Calu3 (cell line): ENCODE results near the gene ATXN7L1. TPM values are rescaled to one million over a fixed set of nuclear protein-coding genes. Genes with fewer than 3 reads are reported as not detected.

Source experiments
- BruUV-seq: library from RNA; stranded (reverse); fragments of 400-500 nt; replicated peaks from 2 replicates; lab custom pipeline; 2021; lab: Mats Ljungman, UMichigan
- CTCF ChIA-PET: fragments of 300-600 bp; sonication (Branson Sonifier 250); formaldehyde crosslinking; loops from one replicate; lab custom pipeline; 2022; ENCODE audit warnings: antibody characterized with exemption; lab: Charles Lee
- DNase-seq: peaks from one replicate; pipeline ENCODE4 v3.0.0; 2022
- H3K27ac Mint-ChIP-seq: one replicate; pipeline ENCODE4 v1.8.0; 2022; ENCODE audit warnings: mixed read lengths; ENCODE audit not compliant: unreplicated experiment
- H3K27me3 Mint-ChIP-seq: one replicate; pipeline ENCODE4 v1.8.0; 2022; ENCODE audit warnings: mixed read lengths; ENCODE audit not compliant: unreplicated experiment
- H3K36me3 Mint-ChIP-seq: one replicate; pipeline ENCODE4 v1.8.0; 2022; ENCODE audit warnings: mild to moderate bottlenecking, moderate library complexity, mixed read lengths; ENCODE audit not compliant: insufficient read depth, unreplicated experiment
- H3K4me1 Mint-ChIP-seq: one replicate; pipeline ENCODE4 v1.8.0; 2022; ENCODE audit warnings: mild to moderate bottlenecking, low read depth, mixed read lengths; ENCODE audit not compliant: unreplicated experiment
- H3K4me3 Mint-ChIP-seq: one replicate; pipeline ENCODE4 v1.8.0; 2022; ENCODE audit warnings: mild to moderate bottlenecking, low read depth, moderate library complexity, mixed read lengths; ENCODE audit not compliant: unreplicated experiment
- H3K9me3 Mint-ChIP-seq: one replicate; pipeline ENCODE4 v1.8.0; 2022; ENCODE audit warnings: low read depth, mixed read lengths; ENCODE audit not compliant: unreplicated experiment
- intact Hi-C: fragments of 100-400 bp; cut with micrococcal nuclease; formaldehyde crosslinking; loops from one replicate; pipeline ENCODE4 v1.10.0; 2022; ENCODE audit not compliant: unreplicated experiment
- total RNA-seq: library from RNA; stranded (reverse); gene quantifications from 2 replicates; pipeline ENCODE4 v1.2.3, GENCODE V29; 2022
- TF ChIP-seq, protein P1 (sequence below): fragments of 200-600 bp; IDR thresholded peaks from one replicate; pipeline ENCODE4 v1.8.0; 2022; ENCODE audit warnings: antibody characterized with exemption; ENCODE audit not compliant: unreplicated experiment

ATXN7L1 gene
- total RNA-seq, 1 experiment from 2014 or later: 12.0 TPM

DNA sequence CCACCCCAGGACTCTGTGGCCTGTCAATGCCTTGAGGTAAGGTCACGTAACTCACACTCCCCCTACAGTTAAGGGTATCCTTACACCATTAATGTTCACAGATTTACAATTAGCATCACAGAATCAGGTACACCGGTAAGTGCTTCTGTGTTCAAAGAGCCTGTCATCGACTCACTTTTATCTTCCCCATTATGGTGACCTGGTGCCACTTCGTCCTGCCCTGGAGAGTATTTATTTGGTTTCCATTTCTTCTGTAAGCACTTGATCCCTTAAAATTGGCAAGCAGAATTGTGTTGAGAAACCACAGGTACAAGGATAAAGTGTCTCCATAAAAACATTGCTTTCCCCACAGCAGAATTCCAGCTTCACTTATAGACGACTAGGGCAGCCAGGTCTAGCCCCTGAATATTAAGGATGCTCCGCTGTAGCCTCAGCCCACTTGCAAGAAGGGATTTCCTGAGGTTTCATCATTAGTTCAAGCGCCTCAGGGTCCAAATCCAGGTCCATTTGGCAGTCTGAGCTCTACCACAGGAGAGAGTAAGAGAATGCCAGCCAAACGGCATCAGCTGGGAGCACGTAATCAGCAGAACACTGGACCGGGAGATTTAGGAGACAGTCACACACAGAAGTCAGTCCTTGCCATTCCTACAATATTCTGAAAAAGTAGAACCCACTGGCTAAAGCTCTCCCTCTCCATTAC is 10.1 kb downstream of the ATXN7L1 start:
- CTCF ChIA-PET: interaction anchor here (0.5 to 0.9 kb wide), 2 partner anchors 118 to 229 kb away, joined by 3 read pairs; no protein-coding TSS in a partner anchor
- no peaks in the 10 kb centered on the region for H3K36me3 Mint-ChIP-seq
- H3K27ac Mint-ChIP-seq: no peak overlapping the region
- intact Hi-C loops: loop anchor here (5.0 kb wide), 1 partner anchor 89 kb away; no protein-coding TSS in a partner anchor
- TF ChIP-seq, protein P1, sequence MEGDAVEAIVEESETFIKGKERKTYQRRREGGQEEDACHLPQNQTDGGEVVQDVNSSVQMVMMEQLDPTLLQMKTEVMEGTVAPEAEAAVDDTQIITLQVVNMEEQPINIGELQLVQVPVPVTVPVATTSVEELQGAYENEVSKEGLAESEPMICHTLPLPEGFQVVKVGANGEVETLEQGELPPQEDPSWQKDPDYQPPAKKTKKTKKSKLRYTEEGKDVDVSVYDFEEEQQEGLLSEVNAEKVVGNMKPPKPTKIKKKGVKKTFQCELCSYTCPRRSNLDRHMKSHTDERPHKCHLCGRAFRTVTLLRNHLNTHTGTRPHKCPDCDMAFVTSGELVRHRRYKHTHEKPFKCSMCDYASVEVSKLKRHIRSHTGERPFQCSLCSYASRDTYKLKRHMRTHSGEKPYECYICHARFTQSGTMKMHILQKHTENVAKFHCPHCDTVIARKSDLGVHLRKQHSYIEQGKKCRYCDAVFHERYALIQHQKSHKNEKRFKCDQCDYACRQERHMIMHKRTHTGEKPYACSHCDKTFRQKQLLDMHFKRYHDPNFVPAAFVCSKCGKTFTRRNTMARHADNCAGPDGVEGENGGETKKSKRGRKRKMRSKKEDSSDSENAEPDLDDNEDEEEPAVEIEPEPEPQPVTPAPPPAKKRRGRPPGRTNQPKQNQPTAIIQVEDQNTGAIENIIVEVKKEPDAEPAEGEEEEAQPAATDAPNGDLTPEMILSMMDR: no peak
- DNase-seq: no peak
- no peaks in the 10 kb centered on the region for H3K9me3 Mint-ChIP-seq
- BruUV-seq: no TSS peak
- no peaks in the 10 kb centered on the region for H3K4me1 Mint-ChIP-seq
- no peaks in the 10 kb centered on the region for H3K27me3 Mint-ChIP-seq
- no peak overlapping the region for H3K4me3 Mint-ChIP-seq

DNA sequence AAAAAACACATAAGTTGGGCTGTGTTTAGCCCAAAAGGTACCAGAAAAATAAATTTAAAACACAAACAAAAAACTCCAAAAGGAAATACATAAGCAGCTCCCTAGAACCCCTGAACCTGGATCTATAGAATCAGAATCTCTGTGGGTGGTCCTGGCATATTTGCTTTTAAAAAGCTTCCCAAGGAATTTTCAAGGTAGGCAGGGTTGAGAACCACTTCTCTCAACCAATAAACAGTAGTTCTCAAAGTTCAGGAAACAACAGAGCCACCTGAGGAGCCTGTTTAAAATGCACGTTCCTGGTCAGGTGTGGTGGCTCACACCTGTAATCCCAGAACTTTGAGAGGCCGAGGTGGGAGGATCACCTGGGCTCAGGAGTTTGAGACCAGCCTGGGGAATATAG is 12.5 kb downstream of the ATXN7L1 start:
- CTCF ChIA-PET: no interaction called here
- no TSS peak for BruUV-seq
- Mint-ChIP-seq H3K4me3 (no peak overlapping the region), H3K36me3 (no peaks in the 10 kb centered on the region), H3K27ac (no peak overlapping the region), H3K4me1 (no peaks in the 10 kb centered on the region), H3K9me3 (no peaks in the 10 kb centered on the region), H3K27me3 (no peaks in the 10 kb centered on the region)
- intact Hi-C loops: no loop called here
- DNase-seq: no peak
- TF ChIP-seq, protein P1: no peak

DNA sequence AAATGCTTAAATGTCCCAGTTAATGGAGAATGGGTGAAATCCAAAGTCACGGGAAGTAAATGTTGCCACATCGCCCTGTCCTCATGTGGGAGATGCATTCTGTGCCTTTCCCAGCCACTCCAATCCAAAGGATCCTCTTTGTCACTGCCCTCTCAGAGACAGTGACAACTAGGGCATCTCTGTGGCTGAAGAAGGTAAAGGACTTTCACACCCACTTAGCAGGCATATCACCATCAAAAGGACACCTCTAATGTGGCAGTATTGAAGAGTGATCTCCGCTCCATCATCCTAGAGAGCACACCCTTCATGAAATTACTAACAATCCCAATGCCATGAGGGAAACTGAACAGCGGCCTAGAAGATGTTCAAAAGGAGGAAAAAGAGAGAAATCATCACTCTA is 13.6 kb downstream of the ATXN7L1 start:
- DNase-seq: no peak
- no peaks in the 10 kb centered on the region for H3K9me3 Mint-ChIP-seq
- CTCF ChIA-PET: no interaction called here
- TF ChIP-seq, protein P1: no peak
- H3K27me3 Mint-ChIP-seq: no peaks in the 10 kb centered on the region
- H3K36me3 Mint-ChIP-seq: no peaks in the 10 kb centered on the region
- H3K4me3 Mint-ChIP-seq: no peak overlapping the region
- no peaks in the 10 kb centered on the region for H3K4me1 Mint-ChIP-seq
- intact Hi-C loops: no loop called here
- no peak overlapping the region for H3K27ac Mint-ChIP-seq
- no TSS peak for BruUV-seq

DNA sequence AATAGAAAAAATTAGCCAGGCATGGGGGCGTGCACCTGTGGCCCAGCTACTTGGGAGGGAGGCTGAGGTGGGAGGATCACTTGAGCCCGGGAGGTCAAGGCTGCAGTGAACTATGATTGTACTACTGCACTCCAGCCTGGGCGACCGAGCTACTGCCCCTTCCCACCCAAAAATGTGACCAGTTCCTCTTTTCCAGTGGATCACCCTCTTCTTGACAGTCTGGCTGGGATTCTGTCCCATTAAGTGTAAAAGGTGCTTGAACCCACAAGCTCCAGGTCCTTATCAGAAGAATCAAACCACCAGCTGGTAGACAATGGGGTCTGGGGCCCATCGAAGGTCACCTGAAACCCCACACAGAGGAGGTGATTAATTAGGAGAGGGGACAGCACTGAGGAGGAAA is 14.1 kb downstream of the ATXN7L1 start:
- DNase-seq: no peak
- Mint-ChIP-seq H3K27me3 (no peaks in the 10 kb centered on the region), H3K27ac (no peak overlapping the region), H3K36me3 (no peaks in the 10 kb centered on the region), H3K9me3 (no peaks in the 10 kb centered on the region), H3K4me3 (no peak overlapping the region), H3K4me1 (peaks cover 2% of the 10 kb centered on the region)
- TF ChIP-seq, protein P1: no peak
- CTCF ChIA-PET: no interaction called here
- intact Hi-C loops: no loop called here
- BruUV-seq: no TSS peak
